ENCODE measurements around the gene GPR132. TPM values are rescaled to one million over a fixed set of nuclear protein-coding genes. Genes with fewer than 3 reads are reported as not detected.
"Not testable (repeated sequence)": the region's sequence is repeated elsewhere in the genome, so short reads cannot be mapped to it uniquely, and the experiment has no call there.

Gene GPR132
- total RNA-seq, 1 donor from 2014 or later: 1.3 TPM

GRCh38 chr14:105051182-105052109 is 13.8 kb downstream of the GPR132 start:
- intact Hi-C loops (cut with micrococcal nuclease): no loop called here
- ATAC-seq (no peak), DNase-seq (no peak)

- intact Hi-C loops (cut with micrococcal nuclease): no loop called here
- ATAC-seq: no peak
- DNase-seq: no peak
Measured at GRCh38 chr14:105050551-105050897, 14.7 kb downstream of the GPR132 start.

GRCh38 chr14:105049753-105050550 is 15.3 kb downstream of the GPR132 start:
- DNase-seq: no peak
- no peak for ATAC-seq
- intact Hi-C loops (cut with micrococcal nuclease): loop anchor here (10.0 kb wide), 1 partner anchor 75 kb away; the partner anchor contains the start of gene AHNAK2

GRCh38 chr14:105047283-105048016 is 17.8 kb downstream of the GPR132 start:
- intact Hi-C loops (cut with micrococcal nuclease): loop anchor here (10.0 kb wide), 1 partner anchor 73 kb away; the partner anchor contains the start of gene AHNAK2
- no peak for ATAC-seq
- no peak for DNase-seq

GRCh38 chr14:105046891-105047282 is 18.3 kb downstream of the GPR132 start:
- intact Hi-C loops (cut with micrococcal nuclease): loop anchor here (10.0 kb wide), 1 partner anchor 72 kb away; the partner anchor contains the start of gene AHNAK2
- ATAC-seq: no peak
- no peak for DNase-seq

GRCh38 chr14:105045710-105046326 is 19.4 kb downstream of the GPR132 start:
- intact Hi-C loops (cut with micrococcal nuclease): loop anchor here (10.0 kb wide), 1 partner anchor 71 kb away; the partner anchor contains the start of gene AHNAK2
- ATAC-seq (peak; percentile 96), DNase-seq (peak; percentile 94)

GRCh38 chr14:105043641-105044040 is 21.6 kb downstream of the GPR132 start:
- no peak for DNase-seq
- intact Hi-C loops (cut with micrococcal nuclease): loop anchor here (10.0 kb wide), 1 partner anchor 69 kb away; the partner anchor contains the start of gene AHNAK2

GRCh38 chr14:105042813-105043212 is 22.4 kb downstream of the GPR132 start:
- intact Hi-C loops (cut with micrococcal nuclease): loop anchor here (10.0 kb wide), 1 partner anchor 68 kb away; the partner anchor contains the start of gene AHNAK2
- DNase-seq (no peak), ATAC-seq (no peak)

More at GRCh38 chr14:105043641-105044040, 21.6 kb downstream of the GPR132 start:
- ATAC-seq: no peak

GRCh38 chr14:105041841-105042765 is 23.1 kb downstream of the GPR132 start:
- intact Hi-C loops (cut with micrococcal nuclease): loop anchor here (10.0 kb wide), 1 partner anchor 67 kb away; the partner anchor contains the start of gene AHNAK2
- no peak for DNase-seq
- ATAC-seq: no peak

- intact Hi-C loops (cut with micrococcal nuclease): loop anchor here (10.0 kb wide), 1 partner anchor 65 kb away; the partner anchor contains the start of gene AHNAK2
- DNase-seq (no peak), ATAC-seq (no peak)
Measured at GRCh38 chr14:105039458-105040205, 25.6 kb downstream of the GPR132 start.

GRCh38 chr14:105035616-105036015 is 29.6 kb downstream of the GPR132 start:
- DNase-seq; intact Hi-C loops (cut with micrococcal nuclease); ATAC-seq: not testable (repeated sequence)

GRCh38 chr14:105034315-105035039 is 30.8 kb downstream of the GPR132 start:
- intact Hi-C loops (cut with micrococcal nuclease): no loop called here
- ATAC-seq: no peak
- DNase-seq: no peak

- intact Hi-C loops (cut with micrococcal nuclease): not testable (repeated sequence)
Measured at GRCh38 chr14:105033412-105033900, 31.8 kb downstream of the GPR132 start.

GRCh38 chr14:105032451-105032901 is 32.8 kb downstream of the GPR132 start:
- DNase-seq; intact Hi-C loops (cut with micrococcal nuclease); ATAC-seq: not testable (repeated sequence)

More at GRCh38 chr14:105033412-105033900, 31.8 kb downstream of the GPR132 start:
- DNase-seq, ATAC-seq: not testable (repeated sequence)

GRCh38 chr14:105030836-105031396 is 34.3 kb downstream of the GPR132 start:
- DNase-seq: no peak
- intact Hi-C loops (cut with micrococcal nuclease): no loop called here
- ATAC-seq: peak; percentile 64
